PC-9 (cell line): ENCODE data around the gene MRPS9. TPM values are rescaled to one million over a fixed set of nuclear protein-coding genes. Genes with fewer than 3 reads are reported as not detected.

Experiments used
- BruUV-seq: library from RNA; stranded (reverse); fragments of 400-500 nt; replicated peaks from 2 replicates; lab custom pipeline; 2021; lab: Mats Ljungman, UMichigan
- CTCF ChIA-PET: fragments of 300-600 bp; sonication (Branson Sonifier 250); formaldehyde crosslinking; loops from one replicate; lab custom pipeline; 2022; ENCODE audit warnings: antibody characterized with exemption; lab: Charles Lee
- POLR2A ChIA-PET: fragments of 300-600 bp; sonication (Branson Sonifier 250); formaldehyde crosslinking; loops from one replicate; lab custom pipeline; 2022; ENCODE audit warnings: antibody characterized with exemption; ENCODE audit not compliant: unreplicated experiment; lab: Charles Lee
- DNase-seq, 2 experiments: peaks; one replicate each; pipeline versions ENCODE4 v3.0.0 to v3.0.0-alpha.2; 2015 to 2022; ENCODE audit warnings: mixed read lengths in 1 of 2
- H2AFZ ChIP-seq: fragments of 200-600 bp; sonication (generic); 2 replicates; pipeline ENCODE4 v1.8.1; 2017; ENCODE audit warnings: antibody characterized with exemption
- H3F3A ChIP-seq: fragments of 200-600 bp; sonication (generic); 2 replicates; pipeline ENCODE4 v1.8.1; 2017; ENCODE audit warnings: antibody characterized with exemption, mild to moderate bottlenecking, low read depth; ENCODE audit not compliant: insufficient read depth
- H3K27ac ChIP-seq: fragments of 200-600 bp; sonication (generic); 2 replicates; pipeline ENCODE4 v1.6.1; 2016; ENCODE audit warnings: mixed run types
- H3K27me3 ChIP-seq: fragments of 200-600 bp; sonication (generic); 2 replicates; pipeline ENCODE4 v1.6.1; 2016; ENCODE audit warnings: low read depth, mixed run types; ENCODE audit not compliant: insufficient read depth
- H3K36me3 ChIP-seq: fragments of 200-600 bp; sonication (generic); 2 replicates; pipeline ENCODE4 v1.6.1; 2016; ENCODE audit warnings: low read depth, mixed run types
- H3K4me1 ChIP-seq: fragments of 200-600 bp; sonication (generic); replicated peaks from 2 replicates; pipeline ENCODE4 v1.6.1; 2016; ENCODE audit warnings: mixed run types; ENCODE audit not compliant: insufficient read depth
- H3K4me2 ChIP-seq: fragments of 200-600 bp; sonication (generic); 2 replicates; pipeline ENCODE4 v1.6.1; 2017; ENCODE audit warnings: mixed run types
- H3K4me3 ChIP-seq: fragments of 200-600 bp; sonication (generic); 2 replicates; pipeline ENCODE4 v1.6.1; 2016; ENCODE audit warnings: mixed run types
- H3K79me2 ChIP-seq: fragments of 200-600 bp; sonication (generic); 2 replicates; pipeline ENCODE4 v1.6.1; 2017; ENCODE audit warnings: low read depth, mixed run types
- H3K9me2 ChIP-seq: fragments of 200-600 bp; sonication (generic); 2 replicates; pipeline ENCODE4 v1.8.1; 2017; ENCODE audit warnings: mild to moderate bottlenecking; ENCODE audit not compliant: insufficient read depth
- H3K9me3 ChIP-seq: fragments of 200-600 bp; sonication (generic); 2 replicates; pipeline ENCODE4 v1.8.1; 2016; ENCODE audit warnings: low read depth; ENCODE audit not compliant: insufficient read depth
- H4K20me1 ChIP-seq: fragments of 200-600 bp; sonication (generic); 2 replicates; pipeline ENCODE4 v1.8.1; 2017; ENCODE audit not compliant: insufficient read depth
- CTCF ChIP-seq: fragments of 200-600 bp; sonication (generic); conservative IDR thresholded peaks from 2 replicates; pipeline ENCODE4 v1.6.1; 2017; ENCODE audit warnings: mixed run types, antibody characterized with exemption, mild to moderate bottlenecking, moderate library complexity
- EZH2 ChIP-seq: fragments of 200-600 bp; sonication (generic); IDR thresholded peaks from 2 replicates; pipeline ENCODE4 v1.8.0; 2017; ENCODE audit warnings: antibody characterized with exemption, low read depth
- intact Hi-C: fragments of 100-400 bp; cut with micrococcal nuclease; formaldehyde crosslinking; loops from one replicate; pipeline ENCODE4 v1.10.0; 2022; ENCODE audit not compliant: unreplicated experiment
- total RNA-seq: library from RNA; stranded (reverse); gene quantifications from 2 replicates; pipeline ENCODE4 v1.2.3, GENCODE V29; 2021

Gene MRPS9
- total RNA-seq, 1 experiment from 2014 or later: 27.0 TPM

- Histone ChIP-seq H3K9me3 (no peaks in the 10 kb centered on the region), H3F3A (no peaks in the 10 kb centered on the region), H3K9me2 (no peaks in the 10 kb centered on the region), H3K27ac (no peak overlapping the region), H3K79me2 (no peaks in the 10 kb centered on the region), H4K20me1 (no peaks in the 10 kb centered on the region), H3K27me3 (no peaks in the 10 kb centered on the region), H3K4me3 (no peak overlapping the region), H3K4me1 (no peaks in the 10 kb centered on the region), H3K36me3 (no peaks in the 10 kb centered on the region), H3K4me2 (no peak overlapping the region), H2AFZ (no peak overlapping the region)
- no TSS peak for BruUV-seq
- intact Hi-C loops: no loop called here
- TF ChIP-seq EZH2 (no peak), CTCF (no peak)
- no peak for DNase-seq
- POLR2A ChIA-PET: no interaction called here
- CTCF ChIA-PET: no interaction called here
Observed at GRCh38 chr2:105116348-105116747, 78.5 kb downstream of the MRPS9 start.

- POLR2A ChIA-PET: no interaction called here
- H3K27me3 ChIP-seq: no peaks in the 10 kb centered on the region
- intact Hi-C loops: no loop called here
Observed at GRCh38 chr2:105117565-105117964, 79.7 kb downstream of the MRPS9 start.

GRCh38 chr2:105118960-105119359 lies 81.1 kb downstream of the MRPS9 start:
- Histone ChIP-seq H4K20me1 (no peaks in the 10 kb centered on the region), H3K27me3 (no peaks in the 10 kb centered on the region), H3K4me1 (no peaks in the 10 kb centered on the region), H3K79me2 (no peaks in the 10 kb centered on the region), H3K27ac (no peak overlapping the region), H3K9me2 (no peaks in the 10 kb centered on the region), H3K9me3 (no peaks in the 10 kb centered on the region), H3K36me3 (no peaks in the 10 kb centered on the region), H3K4me3 (no peak overlapping the region), H3K4me2 (no peak overlapping the region), H3F3A (no peaks in the 10 kb centered on the region), H2AFZ (no peak overlapping the region)
- CTCF ChIA-PET: no interaction called here
- no TSS peak for BruUV-seq
- no peak for DNase-seq
- POLR2A ChIA-PET: no interaction called here
- TF ChIP-seq EZH2: no peak
- no peak for TF ChIP-seq CTCF
- intact Hi-C loops: no loop called here

More at GRCh38 chr2:105117565-105117964, 79.7 kb downstream of the MRPS9 start:
- Histone ChIP-seq H4K20me1 (no peaks in the 10 kb centered on the region), H2AFZ (no peak overlapping the region), H3F3A (no peaks in the 10 kb centered on the region), H3K36me3 (no peaks in the 10 kb centered on the region), H3K4me1 (no peaks in the 10 kb centered on the region), H3K9me3 (no peaks in the 10 kb centered on the region), H3K4me3 (no peak overlapping the region), H3K4me2 (no peak overlapping the region), H3K79me2 (no peaks in the 10 kb centered on the region), H3K27ac (no peak overlapping the region), H3K9me2 (no peaks in the 10 kb centered on the region)
- DNase-seq: no peak
- CTCF ChIA-PET: no interaction called here
- TF ChIP-seq EZH2: no peak
- no peak for TF ChIP-seq CTCF
- BruUV-seq: no TSS peak
